C4-2B (cell line): ENCODE measurements around the gene TMEM147.

Experiments used
- H3K27ac ChIP-seq: fragments of 450-650 bp; 2 replicates; pipeline ENCODE4 v1.5.1; 2017
- CTCF ChIP-seq: fragments of 450-650 bp; conservative IDR thresholded peaks from 2 replicates; pipeline ENCODE4 v1.5.1; 2017; ENCODE audit warnings: mild to moderate bottlenecking
- ZFX ChIP-seq: fragments of 450-650 bp; IDR thresholded peaks from 2 replicates; pipeline ENCODE4 v1.6.1; 2017

Gene TMEM147

DNA sequence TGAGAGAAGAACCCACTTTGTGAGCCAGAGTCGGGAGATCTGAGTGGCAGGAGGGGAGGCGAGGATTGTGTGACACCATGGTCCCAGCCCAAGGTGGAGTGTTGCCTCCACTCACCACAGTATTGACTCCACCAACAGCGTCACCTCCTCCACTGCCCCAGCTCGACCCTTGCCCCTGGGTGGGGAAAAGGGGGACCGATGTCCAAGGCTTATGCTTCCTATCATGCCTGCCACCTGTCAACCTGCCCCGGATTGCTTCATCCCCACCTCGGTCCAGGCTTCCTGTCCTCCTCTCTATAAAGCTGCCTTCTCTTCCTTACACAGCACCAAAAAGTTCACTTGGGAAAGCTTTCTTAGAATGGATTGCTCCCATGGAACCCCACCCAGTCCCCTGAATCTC, 39.4 kb upstream of the TMEM147 start:
- no peak overlapping the region for H3K27ac ChIP-seq
- TF ChIP-seq CTCF (no peak), ZFX (no peak)

DNA sequence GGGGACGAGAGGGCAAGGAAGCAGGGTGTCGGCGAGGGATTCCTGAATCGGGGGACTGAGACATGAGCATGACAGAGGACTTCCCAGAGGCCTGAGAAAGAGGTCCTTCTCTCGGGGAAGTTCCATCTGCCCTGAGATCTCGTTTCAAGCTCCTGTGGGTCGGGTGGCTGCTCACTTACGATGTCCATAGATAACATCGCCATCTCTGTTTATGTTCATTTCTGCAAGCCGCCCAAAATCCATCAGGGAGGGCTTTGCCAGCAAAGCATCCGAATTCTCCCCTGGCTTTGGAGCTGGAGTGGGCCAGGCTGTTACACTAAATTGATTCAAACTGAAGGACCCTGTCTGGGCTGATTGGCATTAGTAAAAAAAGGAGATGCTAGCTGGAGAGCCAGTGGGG, 37.9 kb upstream of the TMEM147 start:
- TF ChIP-seq ZFX (no peak), CTCF (no peak)
- no peak overlapping the region for H3K27ac ChIP-seq

- no peak overlapping the region for H3K27ac ChIP-seq
- no peak for TF ChIP-seq ZFX
- no peak for TF ChIP-seq CTCF
Measured at GRCh38 chr19:35508129-35508528, 37.3 kb upstream of the TMEM147 start.

DNA sequence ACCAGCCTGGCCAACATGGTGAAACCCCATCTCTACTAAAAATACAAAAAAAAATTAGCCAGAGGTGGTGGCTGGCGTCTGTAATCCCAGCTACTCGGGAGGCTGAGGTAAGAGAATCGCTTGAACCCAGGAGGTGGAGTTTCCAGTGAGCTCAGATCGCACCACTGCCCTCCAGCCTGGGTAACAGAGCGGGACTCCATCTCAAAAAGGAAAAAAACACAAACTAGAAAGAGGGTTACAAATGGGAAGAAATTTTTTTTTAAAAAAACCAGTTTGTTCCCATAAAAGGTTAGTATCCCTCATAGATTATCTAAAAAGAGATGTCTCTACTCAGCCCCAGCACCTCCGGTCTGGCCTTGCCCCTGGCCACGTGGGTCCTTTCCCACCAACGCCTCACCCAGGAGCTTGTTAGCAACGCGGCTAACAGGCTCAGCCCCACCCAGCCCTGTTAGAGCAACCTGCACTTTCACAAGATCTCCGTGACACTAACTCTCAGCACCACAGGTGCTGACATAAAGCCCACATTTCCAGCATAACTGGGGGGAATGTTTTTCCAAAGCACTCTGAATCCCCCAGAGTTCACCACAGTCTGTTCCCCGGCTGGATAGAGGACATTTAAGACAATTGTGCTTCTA, 36.3 kb upstream of the TMEM147 start:
- TF ChIP-seq ZFX (no peak), CTCF (no peak)
- no peak overlapping the region for H3K27ac ChIP-seq

- TF ChIP-seq ZFX (no peak), CTCF (peak; percentile 96)
- H3K27ac ChIP-seq, result no peak overlapping the region
Measured at GRCh38 chr19:35509861-35510625, 35.4 kb upstream of the TMEM147 start.

DNA sequence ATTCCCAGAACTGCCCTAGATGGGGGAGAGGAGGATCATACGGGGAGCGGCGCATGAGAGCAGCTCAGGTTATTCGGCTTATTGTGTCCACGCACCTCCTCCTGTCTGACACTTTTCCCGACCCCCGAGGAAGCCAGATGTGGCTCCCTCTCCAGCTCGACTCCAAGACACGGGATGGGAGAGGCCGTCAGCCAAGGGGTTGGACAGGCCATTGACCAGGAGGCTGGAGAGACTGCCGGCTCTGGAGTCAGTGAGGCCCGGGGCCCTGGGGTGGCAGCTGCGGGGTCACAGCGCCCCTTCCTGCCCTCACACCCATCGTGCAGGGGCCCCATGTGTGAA, 34.8 kb upstream of the TMEM147 start:
- TF ChIP-seq ZFX (no peak), CTCF (peak; percentile 64)
- no peak overlapping the region for H3K27ac ChIP-seq

GRCh38 chr19:35511337-35511736, 34.1 kb upstream of the TMEM147 start:
- H3K27ac ChIP-seq, result no peak overlapping the region
- TF ChIP-seq CTCF, result no peak
- TF ChIP-seq ZFX, result no peak
